Stomach (tissue), 4 donors: Measurements from ENCODE around the gene GBE1.

ENCODE experiments used
- POLR2AphosphoS5 ChIP-seq, 3 donors: sonication (generic); formaldehyde crosslinking; IDR thresholded peaks; one replicate each; pipeline ENCODE4 v1.6.1; 2016; ENCODE audit warnings: antibody characterized with exemption in 3 of 3
- TF ChIP-seq, protein P1 (sequence below), 7 experiments: fragments of 450-650 bp in 4 of 7; fragments of 200-600 bp in 3 of 7; sonication (generic) in 3 of 7; IDR thresholded peaks; one replicate each; pipeline ENCODE4 v1.5.1; 2016 to 2019; ENCODE audit warnings: antibody characterized with exemption in 7 of 7, control low read depth in 2 of 7, mild to moderate bottlenecking in 1 of 7

GRCh38 chr3:81789691-81790090 is 28.2 kb upstream of the GBE1 start:
- TF ChIP-seq, protein P1, sequence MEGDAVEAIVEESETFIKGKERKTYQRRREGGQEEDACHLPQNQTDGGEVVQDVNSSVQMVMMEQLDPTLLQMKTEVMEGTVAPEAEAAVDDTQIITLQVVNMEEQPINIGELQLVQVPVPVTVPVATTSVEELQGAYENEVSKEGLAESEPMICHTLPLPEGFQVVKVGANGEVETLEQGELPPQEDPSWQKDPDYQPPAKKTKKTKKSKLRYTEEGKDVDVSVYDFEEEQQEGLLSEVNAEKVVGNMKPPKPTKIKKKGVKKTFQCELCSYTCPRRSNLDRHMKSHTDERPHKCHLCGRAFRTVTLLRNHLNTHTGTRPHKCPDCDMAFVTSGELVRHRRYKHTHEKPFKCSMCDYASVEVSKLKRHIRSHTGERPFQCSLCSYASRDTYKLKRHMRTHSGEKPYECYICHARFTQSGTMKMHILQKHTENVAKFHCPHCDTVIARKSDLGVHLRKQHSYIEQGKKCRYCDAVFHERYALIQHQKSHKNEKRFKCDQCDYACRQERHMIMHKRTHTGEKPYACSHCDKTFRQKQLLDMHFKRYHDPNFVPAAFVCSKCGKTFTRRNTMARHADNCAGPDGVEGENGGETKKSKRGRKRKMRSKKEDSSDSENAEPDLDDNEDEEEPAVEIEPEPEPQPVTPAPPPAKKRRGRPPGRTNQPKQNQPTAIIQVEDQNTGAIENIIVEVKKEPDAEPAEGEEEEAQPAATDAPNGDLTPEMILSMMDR (IDR thresholded peaks at IDR 0.05), result no peak
- TF ChIP-seq POLR2AphosphoS5 (IDR thresholded peaks at IDR 0.05), result no peak
